ENCODE results near the gene CELA1. TPM values are rescaled to one million over a fixed set of nuclear protein-coding genes. Genes with fewer than 3 reads are reported as not detected.

The CELA1 gene
- total RNA-seq, 2 donors from 2014 or later, result not detected

GRCh38 chr12:51371295-51371953, 24.9 kb upstream of the CELA1 start:
- Histone ChIP-seq H3K4me1 (peaks cover 11% of the 10 kb centered on the region), H3K4me3 (no peak overlapping the region), H3K27ac (peak overlapping the region; percentile 58 to 75 (median 62)), H3K36me3 (replicated peaks in 1 of 2; ENCODE audit: insufficient read depth in 1 of 2, low read depth in 2 of 2) (no peaks in the 10 kb centered on the region), H3K27me3 (no peaks in the 10 kb centered on the region), H3K9me3 (no peaks in the 10 kb centered on the region)
- 49 to 50% methylated on average over 8 of the region's 8 CpGs for WGBS, 2 donors
- ATAC-seq, result peak; percentile 93
- DNase-seq, result peak; percentile 54 to 81 (median 74)
- peak in 1 of 3 donors; percentile 22 for TF ChIP-seq POLR2A (IDR thresholded peaks at IDR 0.05)
- TF ChIP-seq, protein P1, sequence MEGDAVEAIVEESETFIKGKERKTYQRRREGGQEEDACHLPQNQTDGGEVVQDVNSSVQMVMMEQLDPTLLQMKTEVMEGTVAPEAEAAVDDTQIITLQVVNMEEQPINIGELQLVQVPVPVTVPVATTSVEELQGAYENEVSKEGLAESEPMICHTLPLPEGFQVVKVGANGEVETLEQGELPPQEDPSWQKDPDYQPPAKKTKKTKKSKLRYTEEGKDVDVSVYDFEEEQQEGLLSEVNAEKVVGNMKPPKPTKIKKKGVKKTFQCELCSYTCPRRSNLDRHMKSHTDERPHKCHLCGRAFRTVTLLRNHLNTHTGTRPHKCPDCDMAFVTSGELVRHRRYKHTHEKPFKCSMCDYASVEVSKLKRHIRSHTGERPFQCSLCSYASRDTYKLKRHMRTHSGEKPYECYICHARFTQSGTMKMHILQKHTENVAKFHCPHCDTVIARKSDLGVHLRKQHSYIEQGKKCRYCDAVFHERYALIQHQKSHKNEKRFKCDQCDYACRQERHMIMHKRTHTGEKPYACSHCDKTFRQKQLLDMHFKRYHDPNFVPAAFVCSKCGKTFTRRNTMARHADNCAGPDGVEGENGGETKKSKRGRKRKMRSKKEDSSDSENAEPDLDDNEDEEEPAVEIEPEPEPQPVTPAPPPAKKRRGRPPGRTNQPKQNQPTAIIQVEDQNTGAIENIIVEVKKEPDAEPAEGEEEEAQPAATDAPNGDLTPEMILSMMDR (IDR thresholded peaks at IDR 0.05), result no peak
- intact Hi-C loops (cut with DNase I), result no loop called here

- no peak for ATAC-seq
- H3K27me3 ChIP-seq, result no peaks in the 10 kb centered on the region
- no peak overlapping the region for H3K4me3 ChIP-seq
- TF ChIP-seq, protein P1 (IDR thresholded peaks at IDR 0.05), result no peak
- no peak for TF ChIP-seq POLR2A (IDR thresholded peaks at IDR 0.05)
- intact Hi-C loops (cut with DNase I), result no loop called here
- H3K36me3 ChIP-seq (replicated peaks in 1 of 2; ENCODE audit: insufficient read depth in 1 of 2, low read depth in 2 of 2), result no peaks in the 10 kb centered on the region
- H3K4me1 ChIP-seq, result peaks cover 11% of the 10 kb centered on the region
- WGBS, 2 donors, result 91 to 94% methylated on average over 9 of the region's 9 CpGs
- H3K27ac ChIP-seq, result no peak overlapping the region
- no peaks in the 10 kb centered on the region for H3K9me3 ChIP-seq
- no peak for DNase-seq
Observed at GRCh38 chr12:51370667-51371066, 24.2 kb upstream of the CELA1 start.

DNA sequence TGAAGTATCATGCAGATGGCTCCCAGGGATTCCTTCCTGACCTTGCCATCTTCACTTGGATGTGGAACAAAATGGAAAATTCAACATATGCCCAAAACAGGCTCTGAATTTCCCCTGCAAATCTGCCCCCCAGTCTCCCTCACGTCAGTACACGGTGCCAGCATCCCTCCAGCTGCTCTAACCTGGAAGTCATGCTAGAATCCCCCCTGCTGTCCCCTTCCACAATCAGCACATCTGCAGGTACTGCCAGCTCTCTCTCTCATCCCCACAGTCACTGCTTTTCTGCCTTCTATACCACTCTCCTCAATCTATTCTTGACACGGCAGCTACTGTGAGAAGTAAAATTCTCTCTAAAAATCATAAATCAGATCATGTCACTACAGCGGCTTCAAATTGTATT, 23.1 kb upstream of the CELA1 start:
- H3K27ac ChIP-seq, result no peak overlapping the region
- no peak for DNase-seq
- H3K9me3 ChIP-seq, result no peaks in the 10 kb centered on the region
- no peak for TF ChIP-seq POLR2A (IDR thresholded peaks at IDR 0.05)
- TF ChIP-seq, protein P1 (IDR thresholded peaks at IDR 0.05), result no peak
- no peak for ATAC-seq
- intact Hi-C loops (cut with DNase I), result no loop called here
- 83 to 84% methylated on average over 4 of the region's 4 CpGs for WGBS, 2 donors
- peaks cover 11% of the 10 kb centered on the region for H3K4me1 ChIP-seq
- no peaks in the 10 kb centered on the region for H3K27me3 ChIP-seq
- no peak overlapping the region for H3K4me3 ChIP-seq
- no peaks in the 10 kb centered on the region for H3K36me3 ChIP-seq (replicated peaks in 1 of 2; ENCODE audit: insufficient read depth in 1 of 2, low read depth in 2 of 2)

DNA sequence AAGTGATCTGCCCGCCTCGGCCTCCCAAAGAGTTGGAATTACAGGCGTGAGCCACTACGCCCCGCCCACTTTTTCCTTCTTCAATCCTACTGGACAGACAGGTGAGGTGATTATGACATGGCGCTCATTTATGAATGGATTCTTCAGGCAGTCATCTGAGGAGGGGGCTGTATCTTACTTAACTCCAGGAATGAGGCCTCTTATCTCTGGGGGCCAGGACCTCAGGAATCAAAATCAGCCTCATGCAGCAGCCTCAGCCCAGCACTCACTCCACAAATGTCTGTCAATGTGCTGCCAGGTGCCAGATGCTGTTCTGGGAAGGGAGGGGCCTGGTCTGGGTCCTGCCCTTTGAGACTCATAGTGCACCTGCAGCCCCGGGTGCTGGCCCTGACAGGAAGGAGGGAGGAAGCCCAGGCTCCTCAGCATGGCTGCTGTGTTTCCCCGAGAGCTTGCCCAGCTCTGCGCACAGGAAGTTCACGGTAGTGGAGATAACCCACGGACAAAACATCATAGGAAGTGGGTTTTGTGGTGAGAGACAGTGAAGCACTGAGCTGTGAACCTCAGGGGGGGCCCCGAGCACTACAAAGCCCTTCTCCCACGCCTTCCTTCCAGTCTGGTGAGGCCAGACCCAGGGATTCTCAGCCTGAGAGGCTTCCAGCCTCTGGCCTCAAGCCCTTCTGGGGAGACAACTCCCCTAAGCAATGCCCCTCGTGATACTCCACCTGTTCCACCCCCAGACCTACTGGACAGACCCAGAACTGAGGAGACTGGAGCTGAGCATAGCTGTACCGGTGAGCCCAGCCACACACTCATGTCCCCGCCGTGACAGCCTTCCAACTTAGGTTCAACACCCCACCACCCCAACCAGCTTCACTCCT, 22.4 kb upstream of the CELA1 start:
- peaks cover 11% of the 10 kb centered on the region for H3K4me1 ChIP-seq
- H3K9me3 ChIP-seq, result no peaks in the 10 kb centered on the region
- TF ChIP-seq POLR2A (IDR thresholded peaks at IDR 0.05), result no peak
- H3K27me3 ChIP-seq, result no peaks in the 10 kb centered on the region
- WGBS, 2 donors, result 73 to 93% methylated on average over 9 to 17 of the region's 17 CpGs
- no peak overlapping the region for H3K27ac ChIP-seq
- no peak overlapping the region for H3K4me3 ChIP-seq
- intact Hi-C loops (cut with DNase I), result no loop called here
- no peak for ATAC-seq
- H3K36me3 ChIP-seq (replicated peaks in 1 of 2; ENCODE audit: insufficient read depth in 1 of 2, low read depth in 2 of 2), result no peaks in the 10 kb centered on the region
- DNase-seq, result peak in 3 of 4 donors; percentile 30 to 54 (median 35)

DNA sequence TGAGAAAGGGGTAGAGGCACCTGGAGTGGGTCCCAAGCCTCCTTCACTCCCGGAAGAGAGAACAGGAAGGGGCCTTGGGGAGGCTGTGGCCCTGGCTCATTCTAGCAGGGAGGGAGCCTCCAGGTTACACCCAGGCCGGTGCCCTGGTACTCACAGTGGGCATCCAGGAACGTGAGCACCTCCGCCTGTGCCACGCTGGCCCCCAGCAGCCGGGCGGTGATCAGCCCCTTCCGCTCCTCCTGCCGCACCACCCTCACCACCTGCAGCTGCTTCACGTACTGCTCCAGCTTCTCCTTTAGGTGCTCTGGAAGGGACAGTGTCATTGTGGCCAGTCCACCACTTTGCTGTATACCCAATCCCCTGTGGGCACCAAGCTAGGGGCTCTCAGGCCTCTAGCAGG, 18.8 kb upstream of the CELA1 start:
- Histone ChIP-seq H3K27ac (no peak overlapping the region), H3K9me3 (no peaks in the 10 kb centered on the region), H3K36me3 (replicated peaks in 1 of 2; ENCODE audit: insufficient read depth in 1 of 2, low read depth in 2 of 2) (no peaks in the 10 kb centered on the region), H3K27me3 (no peaks in the 10 kb centered on the region), H3K4me3 (no peak overlapping the region), H3K4me1 (peaks cover 23% of the 10 kb centered on the region)
- intact Hi-C loops (cut with DNase I), result no loop called here
- no peak for DNase-seq
- TF ChIP-seq POLR2A (IDR thresholded peaks at IDR 0.05), result no peak
- TF ChIP-seq, protein P1 (IDR thresholded peaks at IDR 0.05), result no peak
- 94 to 100% methylated on average over 6 to 10 of the region's 10 CpGs for WGBS, 2 donors
- ATAC-seq, result no peak
